ENCODE measurements around the gene RNF14.

Gene RNF14

GRCh38 chr5:142024771-142025304 lies 55.9 kb downstream of the RNF14 start:
- ATAC-seq = peak; percentile 100
- TF ChIP-seq TSHZ2 (CRISPR knock-in tag; IDR thresholded peaks at IDR 0.05) (peak; percentile 62; the same call in 1 of the 2 replicates), ZNF8 (CRISPR knock-in tag; IDR thresholded peaks at IDR 0.05) (no peak), ZFP3 (CRISPR knock-in tag; IDR thresholded peaks at IDR 0.05) (peak; percentile 75)

GRCh38 chr5:142025637-142026036 lies 56.7 kb downstream of the RNF14 start:
- ATAC-seq = no peak
- TF ChIP-seq ESRRG (CRISPR knock-in tag; IDR thresholded peaks at IDR 0.05) (no peak), BACH2 (CRISPR knock-in tag; IDR thresholded peaks at IDR 0.05; ENCODE audit: borderline replicate concordance) (no peak), CSRNP3 (CRISPR knock-in tag; IDR thresholded peaks at IDR 0.05) (no peak), OSR1 (CRISPR knock-in tag; IDR thresholded peaks at IDR 0.05) (no peak), RARB (CRISPR knock-in tag; IDR thresholded peaks at IDR 0.05) (no peak), ZFP30 (CRISPR knock-in tag; IDR thresholded peaks at IDR 0.05) (no peak), ZC3H10 (CRISPR knock-in tag; IDR thresholded peaks at IDR 0.05) (no peak), SNAI2 (CRISPR knock-in tag; IDR thresholded peaks at IDR 0.05) (no peak), GLIS3 (CRISPR knock-in tag; IDR thresholded peaks at IDR 0.05) (no peak), ZNF565 (CRISPR knock-in tag; conservative IDR thresholded peaks at IDR 0.05; ENCODE audit: low read depth) (no peak), TCF4 (CRISPR knock-in tag; IDR thresholded peaks at IDR 0.05; ENCODE audit: borderline replicate concordance) (no peak)

GRCh38 chr5:142032150-142032549 lies 63.2 kb downstream of the RNF14 start:
- TF ChIP-seq OSR1 (CRISPR knock-in tag; IDR thresholded peaks at IDR 0.05) (no peak), TOX (CRISPR knock-in tag; IDR thresholded peaks at IDR 0.05; ENCODE audit: borderline replicate concordance) (no peak), ZNF8 (CRISPR knock-in tag; IDR thresholded peaks at IDR 0.05) (no peak), ESRRG (CRISPR knock-in tag; IDR thresholded peaks at IDR 0.05) (no peak), SNAI2 (CRISPR knock-in tag; IDR thresholded peaks at IDR 0.05) (no peak), ZFP3 (CRISPR knock-in tag; IDR thresholded peaks at IDR 0.05) (no peak), ZNF565 (CRISPR knock-in tag; conservative IDR thresholded peaks at IDR 0.05; ENCODE audit: low read depth) (no peak), CSRNP3 (CRISPR knock-in tag; IDR thresholded peaks at IDR 0.05) (no peak), ZFP30 (CRISPR knock-in tag; IDR thresholded peaks at IDR 0.05) (no peak), ZNF70 (CRISPR knock-in tag; IDR thresholded peaks at IDR 0.05) (no peak), CREB5 (CRISPR knock-in tag; IDR thresholded peaks at IDR 0.05; ENCODE audit: low read depth) (no peak), GLIS3 (CRISPR knock-in tag; IDR thresholded peaks at IDR 0.05) (no peak), CSDC2 (CRISPR knock-in tag; IDR thresholded peaks at IDR 0.05) (no peak), BACH2 (CRISPR knock-in tag; IDR thresholded peaks at IDR 0.05; ENCODE audit: borderline replicate concordance) (no peak), ARNTL (CRISPR knock-in tag; IDR thresholded peaks at IDR 0.05; ENCODE audit: borderline replicate concordance, low read depth) (no peak)
- ATAC-seq = no peak

- no peak for TF ChIP-seq GLIS3 (CRISPR knock-in tag; IDR thresholded peaks at IDR 0.05)
- no peak for TF ChIP-seq ZNF565 (CRISPR knock-in tag; conservative IDR thresholded peaks at IDR 0.05; ENCODE audit: low read depth)
- no peak for ATAC-seq
These were observed 64.1 kb downstream of the RNF14 start for GRCh38 chr5:142032747-142033631.
